HTERT RPE-1 (cell line): ENCODE measurements around the gene ARHGAP42.

Source experiments
- in situ Hi-C: fragments of 300-500 bp; cut with MboI; formaldehyde crosslinking; loops from 4 replicates; pipeline ENCODE4 v1.14.3; 2020; ENCODE audit warnings: low sequenced_read_pairs

Gene ARHGAP42

GRCh38 chr11:100902454-100903141, 215.5 kb downstream of the ARHGAP42 start:
- in situ Hi-C loops, result no loop called here

DNA sequence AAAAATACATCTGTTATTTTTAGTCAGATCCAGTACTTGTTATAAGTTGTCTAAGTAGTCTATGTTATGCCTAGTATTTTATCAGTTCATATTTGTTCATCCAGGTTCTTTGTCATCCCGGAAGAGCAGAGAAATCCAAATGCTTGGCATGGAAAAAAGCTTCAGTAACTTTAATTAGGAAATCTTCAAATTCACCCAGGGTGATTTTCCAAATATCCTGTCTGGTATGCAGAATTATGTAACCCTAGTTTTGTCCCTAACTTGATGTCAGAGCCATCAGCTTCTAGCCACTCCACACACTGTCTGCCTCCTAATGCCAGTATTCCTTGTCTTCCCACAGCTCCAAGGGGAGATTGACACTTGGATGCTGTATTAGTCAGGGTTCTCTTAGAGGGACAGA, 216.2 kb downstream of the ARHGAP42 start:
- in situ Hi-C loops, result no loop called here

GRCh38 chr11:100905684-100906083, 218.6 kb downstream of the ARHGAP42 start:
- in situ Hi-C loops, result no loop called here

DNA sequence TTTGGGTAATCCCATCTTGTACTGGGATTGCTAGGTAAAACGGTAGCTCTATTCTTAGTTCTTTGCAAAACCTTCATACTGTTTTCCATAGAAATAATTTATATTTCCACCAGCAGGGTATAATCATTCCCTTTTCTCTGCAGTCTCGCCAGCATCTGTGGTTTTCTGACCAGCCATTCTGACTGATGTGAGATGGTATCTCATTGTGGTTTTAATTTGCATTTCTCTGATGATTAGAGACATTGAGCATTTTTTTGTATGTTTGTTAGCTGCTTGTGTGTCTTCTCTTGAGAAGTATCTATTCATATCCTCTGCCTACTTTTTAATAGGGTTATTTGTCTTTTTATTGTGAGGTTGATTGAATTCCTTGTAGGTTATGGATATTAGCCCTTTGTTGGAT, 221.7 kb downstream of the ARHGAP42 start:
- in situ Hi-C loops, result no loop called here

DNA sequence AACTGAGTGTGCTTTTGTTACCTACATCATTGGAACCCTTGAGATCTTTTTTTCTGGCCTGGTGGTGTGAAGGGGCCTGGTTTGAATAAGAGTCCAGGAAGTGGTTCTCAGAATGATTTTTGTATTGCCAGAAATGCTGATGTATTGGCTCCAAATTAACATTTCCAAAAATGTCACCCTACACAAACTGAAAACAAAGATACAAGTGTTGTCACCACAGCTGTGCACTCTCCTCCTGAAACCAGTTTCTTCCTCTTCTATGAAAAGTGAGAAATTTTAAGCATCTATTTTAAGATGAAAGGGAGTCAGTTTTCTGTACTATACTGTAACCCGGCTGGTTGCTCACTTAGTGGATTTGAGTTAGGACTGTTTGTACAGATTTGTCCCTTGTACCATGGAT, 223.7 kb downstream of the ARHGAP42 start:
- in situ Hi-C loops, result no loop called here

GRCh38 chr11:100914415-100915110, 227.5 kb downstream of the ARHGAP42 start:
- in situ Hi-C loops, result no loop called here

DNA sequence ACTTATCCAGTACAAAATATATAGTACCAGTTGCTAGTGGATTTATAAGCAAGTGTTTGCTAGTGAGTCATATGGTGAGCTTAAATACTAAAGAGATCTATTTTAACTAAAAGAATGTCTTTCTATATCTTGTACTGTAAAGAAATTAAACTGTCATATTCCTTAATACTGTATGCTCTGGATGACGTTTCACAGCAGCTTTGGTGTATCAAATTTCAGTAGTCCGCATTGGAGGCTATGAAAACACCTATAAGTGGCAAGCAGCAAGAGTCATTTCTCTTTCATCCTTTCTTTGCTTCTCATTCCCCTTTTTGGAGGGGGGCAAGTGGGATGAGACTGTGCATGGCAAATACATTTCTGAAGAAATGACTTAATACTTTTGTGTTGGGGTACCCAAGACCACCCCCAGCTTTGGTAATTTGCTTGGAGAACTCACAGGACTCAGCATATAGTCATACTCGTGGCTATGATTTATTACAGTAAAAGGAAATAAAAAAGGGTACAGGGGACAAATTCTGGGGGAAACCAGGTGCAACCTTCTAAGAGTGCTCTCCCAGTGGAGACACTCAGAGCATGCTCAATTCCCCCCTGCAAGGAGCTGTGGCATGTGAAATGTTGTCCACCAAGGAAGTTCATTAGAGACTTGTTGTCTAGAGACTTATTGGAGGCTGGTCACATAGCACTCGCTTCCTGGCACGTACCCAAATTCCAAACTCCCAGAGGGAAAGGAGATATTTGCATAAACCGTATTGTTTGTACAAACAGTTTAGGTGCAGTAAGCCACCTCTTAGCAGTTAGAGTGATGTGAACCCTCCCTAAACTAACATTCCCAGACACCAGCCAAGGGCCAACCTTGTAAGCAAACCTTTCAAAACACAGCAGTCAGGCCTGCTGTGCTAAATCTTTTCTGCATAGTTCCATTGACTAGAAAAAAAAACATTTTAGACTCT, 231.7 kb downstream of the ARHGAP42 start:
- in situ Hi-C loops, result no loop called here

- in situ Hi-C loops, result no loop called here
These were observed 233.5 kb downstream of the ARHGAP42 start for GRCh38 chr11:100920593-100920992.

DNA sequence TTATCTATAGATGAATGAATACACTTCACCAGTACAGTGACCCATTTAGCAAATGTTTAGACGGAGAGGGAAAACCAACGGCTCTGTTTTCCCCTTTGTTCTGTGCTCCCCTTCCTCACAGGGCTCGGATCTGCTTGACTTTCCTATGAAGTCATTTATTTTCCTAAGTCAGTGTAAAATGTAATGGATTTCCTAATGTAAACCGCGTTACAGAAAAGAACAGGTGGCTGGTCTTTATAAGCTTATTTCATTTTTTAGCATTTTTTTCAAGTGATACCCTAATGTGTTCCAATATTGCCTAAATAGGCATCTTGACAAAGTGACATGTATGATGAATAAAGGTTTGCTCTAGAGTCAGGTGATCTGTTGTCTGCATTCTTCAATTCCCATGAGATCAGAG, 235.0 kb downstream of the ARHGAP42 start:
- in situ Hi-C loops, result no loop called here

DNA sequence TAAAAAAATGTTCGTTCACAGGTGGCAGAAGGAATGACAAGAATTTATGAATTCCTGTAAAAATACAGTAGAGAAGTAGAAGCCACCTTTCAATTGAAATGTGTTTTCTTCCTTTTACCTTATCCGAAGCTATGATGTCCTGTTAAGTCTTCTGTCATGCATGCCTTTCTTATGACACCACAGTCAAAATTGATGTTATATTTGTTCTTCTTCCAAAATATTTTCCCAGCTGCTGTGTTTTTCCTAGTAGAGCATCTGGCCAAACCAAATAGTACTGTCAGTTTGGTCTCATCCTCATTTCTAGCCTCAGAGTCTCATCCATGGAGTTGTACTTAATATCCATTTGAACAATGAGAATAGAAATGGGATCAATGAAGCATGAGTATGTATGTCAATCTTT, 236.5 kb downstream of the ARHGAP42 start:
- in situ Hi-C loops, result no loop called here

- in situ Hi-C loops, result no loop called here
These were observed 238.8 kb downstream of the ARHGAP42 start for GRCh38 chr11:100925935-100926334.

- in situ Hi-C loops, result no loop called here
These were observed 240.5 kb downstream of the ARHGAP42 start for GRCh38 chr11:100927579-100927978.

DNA sequence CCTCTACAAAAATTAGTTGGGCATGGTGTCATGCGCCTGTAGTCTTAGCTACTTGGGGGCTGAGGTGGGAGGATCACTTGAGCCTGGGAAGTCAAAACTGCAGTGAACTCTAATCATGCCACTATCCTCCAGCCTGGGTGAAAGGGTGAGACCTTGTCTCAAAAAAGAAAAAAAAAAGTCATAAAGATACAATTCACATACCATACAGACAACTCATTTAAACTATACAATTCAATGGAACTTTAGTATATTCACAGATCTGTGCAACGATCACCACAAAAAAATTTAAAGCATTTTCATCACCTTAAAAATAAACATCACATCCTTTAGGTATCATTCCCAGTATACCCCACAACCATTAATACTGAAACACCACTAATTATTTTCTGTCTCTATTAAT, 241.3 kb downstream of the ARHGAP42 start:
- in situ Hi-C loops, result no loop called here

GRCh38 chr11:100929377-100929776, 242.3 kb downstream of the ARHGAP42 start:
- in situ Hi-C loops, result no loop called here

DNA sequence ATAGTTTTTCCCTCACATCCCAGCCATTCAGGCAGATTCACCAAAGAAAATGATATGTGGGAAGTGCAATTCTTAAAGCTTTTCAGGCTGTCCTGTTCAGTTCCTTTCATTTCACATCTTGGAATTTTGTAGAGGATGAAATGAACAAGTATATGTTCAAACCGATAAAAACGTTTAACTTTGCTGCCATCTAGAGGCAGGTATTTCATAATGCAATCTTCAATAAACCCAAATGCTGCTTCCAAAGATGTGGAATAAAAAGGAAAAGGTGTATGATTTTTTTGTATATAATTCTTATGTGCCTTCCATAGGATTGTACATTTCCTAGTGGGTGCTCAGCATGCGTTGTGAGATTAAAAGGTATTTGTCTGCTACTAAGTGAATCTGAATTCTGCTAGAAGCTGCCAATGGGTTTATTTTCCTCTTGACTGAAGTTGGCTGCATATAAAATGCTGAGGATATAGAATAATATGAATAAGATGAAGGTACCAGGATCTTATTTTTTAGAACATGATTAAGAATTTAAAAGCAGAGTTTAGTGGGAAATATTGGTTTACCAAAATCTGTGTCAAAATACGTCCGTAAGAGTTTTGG, 243.2 kb downstream of the ARHGAP42 start:
- in situ Hi-C loops, result no loop called here

DNA sequence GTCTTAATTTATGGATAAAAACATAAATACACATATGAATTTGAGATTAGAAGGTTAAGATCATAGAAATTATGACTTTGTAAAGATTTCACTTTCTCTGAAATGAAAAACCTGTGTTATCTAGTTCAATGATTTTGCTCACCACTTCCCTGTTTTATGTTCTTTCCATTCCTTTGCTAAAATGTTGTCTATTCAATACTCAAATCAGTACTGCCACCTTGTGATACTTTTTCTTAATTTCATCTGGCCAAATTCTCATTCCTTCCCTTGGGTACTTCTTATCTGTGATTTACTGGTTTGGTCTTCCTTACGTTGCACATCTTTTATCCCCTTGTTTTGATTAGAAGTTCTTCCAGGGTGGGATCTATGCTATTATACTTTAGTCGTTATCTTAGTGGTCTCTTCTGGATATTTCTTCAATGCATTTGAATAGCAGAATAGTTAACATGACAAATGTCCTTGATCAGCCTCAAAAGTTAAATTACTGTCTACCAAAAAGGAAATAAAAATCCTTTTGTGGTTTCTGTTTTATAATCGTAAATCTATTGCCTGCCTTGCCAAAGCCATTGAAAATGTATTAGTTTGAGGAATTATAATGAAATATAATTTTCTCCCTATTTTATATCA, 245.5 kb downstream of the ARHGAP42 start:
- in situ Hi-C loops, result no loop called here

GRCh38 chr11:100936781-100937180, 249.7 kb downstream of the ARHGAP42 start:
- in situ Hi-C loops, result no loop called here

GRCh38 chr11:100939571-100939970, 252.5 kb downstream of the ARHGAP42 start:
- in situ Hi-C loops, result no loop called here

DNA sequence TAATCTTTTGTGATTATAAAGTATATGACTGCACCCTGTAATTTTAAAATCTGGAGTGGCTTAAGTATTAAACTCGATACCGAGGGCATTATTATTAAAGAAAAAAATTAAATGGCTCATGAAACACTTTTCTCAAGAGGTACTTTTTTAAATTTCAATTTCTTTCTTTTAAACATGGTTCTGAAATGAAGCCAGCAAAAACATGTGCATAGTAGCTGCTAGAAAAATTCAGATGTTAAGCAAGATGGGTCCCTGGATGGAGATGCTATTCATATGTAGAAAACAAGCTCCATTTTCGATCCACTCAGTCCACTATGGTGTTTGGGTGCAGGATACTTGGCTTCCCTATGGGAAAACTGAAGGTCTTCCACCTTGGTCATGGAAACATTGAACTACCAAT, 253.0 kb downstream of the ARHGAP42 start:
- in situ Hi-C loops, result no loop called here

GRCh38 chr11:100941033-100941432, 253.9 kb downstream of the ARHGAP42 start:
- in situ Hi-C loops, result no loop called here

GRCh38 chr11:100942016-100942415, 254.9 kb downstream of the ARHGAP42 start:
- in situ Hi-C loops, result no loop called here
